HG03558 (cell line): ENCODE results near the gene ARR3.
"Not testable (repeated sequence)": the region's sequence is repeated elsewhere in the genome, so short reads cannot be mapped to it uniquely, and the experiment has no call there.

Experiments used
- ATAC-seq: cut with Tn5 transposase; IDR thresholded peaks from one replicate; pipeline ENCODE4 v1.9.1; 2021; ENCODE audit warnings: moderate number of reproducible peaks; ENCODE audit not compliant: unreplicated experiment; ENCODE audit errors: extremely low read depth

Gene ARR3

GRCh38 chrX:70274029-70274428, 5.9 kb downstream of the ARR3 start:
- ATAC-seq: not testable (repeated sequence)

- ATAC-seq: no peak
Measured at GRCh38 chrX:70279081-70279480, 10.9 kb downstream of the ARR3 start.

- no peak for ATAC-seq
Measured at GRCh38 chrX:70280573-70280972, 12.4 kb downstream of the ARR3 start.

- ATAC-seq: no peak
Measured at GRCh38 chrX:70281951-70282350, 13.8 kb downstream of the ARR3 start, which contains the start of gene RAB41. TSS of gene RAB41 (plus strand) at chrX:70282172. CDS start at chrX:70282218, 46 bp downstream.

- ATAC-seq: no peak
Measured at GRCh38 chrX:70289168-70289792, 21.1 kb downstream of the ARR3 start.

- ATAC-seq: peak; percentile 93
Measured at GRCh38 chrX:70289793-70290770, 21.9 kb downstream of the ARR3 start, which contains the start of the genes KIF4A and PDZD11. TSS of gene KIF4A (plus strand) at chrX:70290104. CDS start at chrX:70290459, 355 bp downstream. TSS of gene PDZD11 (minus strand) at chrX:70289927. CDS start at chrX:70289341, 586 bp downstream.

GRCh38 chrX:70292788-70293187, 24.7 kb downstream of the ARR3 start:
- ATAC-seq: no peak

GRCh38 chrX:70293621-70294020, 25.5 kb downstream of the ARR3 start:
- no peak for ATAC-seq

GRCh38 chrX:70301716-70302115, 33.6 kb downstream of the ARR3 start:
- no peak for ATAC-seq

- no peak for ATAC-seq
Measured at GRCh38 chrX:70313503-70313902, 45.4 kb downstream of the ARR3 start.

GRCh38 chrX:70322784-70323183, 54.6 kb downstream of the ARR3 start:
- no peak for ATAC-seq

- ATAC-seq: not testable (repeated sequence)
Measured at GRCh38 chrX:70323628-70324027, 55.5 kb downstream of the ARR3 start.

GRCh38 chrX:70324326-70324725, 56.2 kb downstream of the ARR3 start:
- no peak for ATAC-seq

GRCh38 chrX:70331161-70331560, 63.0 kb downstream of the ARR3 start:
- ATAC-seq: no peak
